Omental fat pad (tissue), 4 donors: ENCODE data around the gene WDR70. TPM values are rescaled to one million over a fixed set of nuclear protein-coding genes. Genes with fewer than 3 reads are reported as not detected.
"Not testable (repeated sequence)": the region's sequence is repeated elsewhere in the genome, so short reads cannot be mapped to it uniquely, and the experiment has no call there.

ENCODE experiments used
- ATAC-seq: fragments of 150-250 bp; one replicate; pipeline ENCODE4 v1.9.1; 2016; ENCODE audit warnings: mild to moderate bottlenecking, moderate library complexity; ENCODE audit not compliant: low FRiP score
- DNase-seq: peaks from one replicate; pipeline ENCODE4 v3.0.0-alpha.2; 2019; ENCODE audit warnings: low spot score
- total RNA-seq, 4 donors: library from RNA; depleted of rRNA; stranded (reverse); fragments of >200 nt; gene quantifications; one replicate each; pipeline ENCODE4 v1.1.0, GENCODE V29; 2016
- TF ChIP-seq, protein P1 (sequence below), 3 donors: fragments of 450-650 bp; IDR thresholded peaks; one replicate each; pipeline ENCODE4 v1.5.1; 2016 to 2017; ENCODE audit warnings: antibody characterized with exemption in 3 of 3, mild to moderate bottlenecking in 3 of 3, moderate library complexity in 2 of 3

WDR70 gene
- total RNA-seq, 4 donors from 2014 or later = 17.4 to 37.7 (median 24.0) TPM

DNA sequence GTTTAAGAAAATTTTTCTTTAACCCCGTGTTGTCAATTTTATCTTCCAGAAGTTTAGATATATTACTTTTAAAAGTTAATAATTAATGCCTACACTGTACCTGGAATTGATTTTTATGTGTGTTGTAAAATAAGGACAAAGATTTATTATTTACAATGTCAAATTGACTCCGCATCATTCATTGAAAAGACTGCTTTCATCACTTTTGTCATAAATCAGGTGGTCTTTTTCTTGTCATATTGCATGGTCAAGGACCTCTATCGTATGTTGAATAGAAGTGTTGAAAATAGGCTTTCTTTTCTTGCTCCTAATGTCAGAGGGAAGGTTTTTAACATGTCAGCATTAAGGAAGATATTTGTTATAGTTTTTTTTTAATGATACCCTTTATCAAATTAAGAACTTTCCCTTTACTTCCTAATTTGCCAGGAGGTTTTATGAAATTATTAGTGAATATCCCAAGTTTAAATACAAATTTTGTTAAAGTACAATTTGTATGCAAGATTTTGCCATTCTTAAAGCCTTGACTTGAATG, 92.6 kb downstream of the WDR70 start:
- TF ChIP-seq, protein P1, sequence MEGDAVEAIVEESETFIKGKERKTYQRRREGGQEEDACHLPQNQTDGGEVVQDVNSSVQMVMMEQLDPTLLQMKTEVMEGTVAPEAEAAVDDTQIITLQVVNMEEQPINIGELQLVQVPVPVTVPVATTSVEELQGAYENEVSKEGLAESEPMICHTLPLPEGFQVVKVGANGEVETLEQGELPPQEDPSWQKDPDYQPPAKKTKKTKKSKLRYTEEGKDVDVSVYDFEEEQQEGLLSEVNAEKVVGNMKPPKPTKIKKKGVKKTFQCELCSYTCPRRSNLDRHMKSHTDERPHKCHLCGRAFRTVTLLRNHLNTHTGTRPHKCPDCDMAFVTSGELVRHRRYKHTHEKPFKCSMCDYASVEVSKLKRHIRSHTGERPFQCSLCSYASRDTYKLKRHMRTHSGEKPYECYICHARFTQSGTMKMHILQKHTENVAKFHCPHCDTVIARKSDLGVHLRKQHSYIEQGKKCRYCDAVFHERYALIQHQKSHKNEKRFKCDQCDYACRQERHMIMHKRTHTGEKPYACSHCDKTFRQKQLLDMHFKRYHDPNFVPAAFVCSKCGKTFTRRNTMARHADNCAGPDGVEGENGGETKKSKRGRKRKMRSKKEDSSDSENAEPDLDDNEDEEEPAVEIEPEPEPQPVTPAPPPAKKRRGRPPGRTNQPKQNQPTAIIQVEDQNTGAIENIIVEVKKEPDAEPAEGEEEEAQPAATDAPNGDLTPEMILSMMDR (IDR thresholded peaks at IDR 0.05) = no peak
- ATAC-seq = no peak
- DNase-seq = no peak

DNA sequence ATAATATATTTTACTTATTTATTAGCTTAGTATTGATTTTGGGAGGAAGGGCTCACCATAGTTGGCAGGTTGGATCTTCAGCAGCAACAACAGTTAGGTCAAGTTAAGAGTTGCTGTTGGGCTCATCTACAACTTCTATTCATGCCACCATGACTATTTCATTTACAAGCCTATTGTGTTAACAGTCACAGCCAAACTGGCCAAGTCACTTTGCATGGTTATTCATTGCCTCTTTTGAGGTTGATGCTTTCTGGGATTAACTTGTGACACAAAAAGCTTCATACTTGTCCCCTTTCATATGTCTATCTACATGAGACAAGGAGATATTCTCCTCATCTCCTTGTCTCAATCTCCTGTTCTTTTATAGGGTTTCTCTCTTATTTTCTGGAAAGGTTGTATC, 98.3 kb downstream of the WDR70 start:
- no peak for DNase-seq
- no peak for ATAC-seq
- TF ChIP-seq, protein P1 (IDR thresholded peaks at IDR 0.05) = no peak

DNA sequence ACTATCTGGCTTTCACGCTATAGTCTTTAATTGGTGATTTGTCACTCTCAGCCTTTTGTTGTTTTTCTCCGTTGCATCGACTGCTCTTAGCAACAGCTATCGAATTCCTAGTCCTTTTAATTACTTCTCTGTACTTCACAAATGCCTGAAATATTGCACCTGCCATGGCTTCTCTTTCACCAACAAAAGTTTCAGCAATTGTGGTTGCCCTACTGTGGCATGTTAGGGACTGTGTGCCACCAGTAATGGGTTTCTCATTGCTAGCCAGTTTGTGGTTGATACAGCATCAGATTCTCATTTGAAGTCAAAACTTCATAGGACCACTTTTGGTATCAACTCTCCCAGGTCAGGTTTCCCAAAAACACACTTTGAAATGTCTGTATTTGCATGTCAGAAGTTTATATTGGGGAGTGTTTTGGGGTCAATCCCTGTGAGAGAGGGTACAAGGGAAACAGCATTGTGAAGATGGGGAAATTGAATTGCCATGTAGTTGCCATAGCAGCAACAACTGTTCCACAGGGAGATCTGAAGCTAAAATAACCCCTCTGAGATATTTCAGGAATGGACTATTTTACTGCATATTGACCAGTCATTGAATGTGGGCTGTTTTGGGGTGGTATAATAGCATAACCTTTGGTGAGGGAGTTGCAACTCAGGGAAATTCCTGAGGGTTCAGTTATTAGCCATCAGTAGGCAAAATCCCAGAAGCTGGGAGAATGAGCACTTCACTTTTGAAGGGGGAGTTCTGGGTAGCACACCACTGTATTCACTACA, 99.2 kb downstream of the WDR70 start:
- TF ChIP-seq, protein P1 (IDR thresholded peaks at IDR 0.05) = no peak
- no peak for ATAC-seq

DNA sequence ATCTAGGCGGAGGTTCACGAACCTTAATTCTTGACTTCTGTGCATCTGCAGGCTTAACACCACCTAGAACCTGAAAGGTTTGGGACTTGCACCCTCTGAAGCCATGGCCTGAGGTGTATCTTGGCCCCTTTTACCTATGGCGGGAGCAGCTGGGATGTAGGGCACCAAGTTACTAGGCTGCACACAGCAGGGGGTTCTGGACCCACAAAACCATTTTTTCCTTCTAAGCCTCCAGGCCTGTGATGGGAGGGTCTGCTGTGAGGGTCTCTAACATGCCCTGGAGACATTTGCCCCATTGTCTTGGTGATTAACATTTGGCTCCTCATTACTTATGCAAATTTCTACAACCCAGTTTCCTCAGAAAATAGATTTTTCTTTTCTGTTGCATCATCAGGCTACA, 102.3 kb downstream of the WDR70 start:
- ATAC-seq, DNase-seq: not testable (repeated sequence)

More for the DNA sequence above, 99.2 kb downstream of the WDR70 start:
- DNase-seq = no peak

DNA sequence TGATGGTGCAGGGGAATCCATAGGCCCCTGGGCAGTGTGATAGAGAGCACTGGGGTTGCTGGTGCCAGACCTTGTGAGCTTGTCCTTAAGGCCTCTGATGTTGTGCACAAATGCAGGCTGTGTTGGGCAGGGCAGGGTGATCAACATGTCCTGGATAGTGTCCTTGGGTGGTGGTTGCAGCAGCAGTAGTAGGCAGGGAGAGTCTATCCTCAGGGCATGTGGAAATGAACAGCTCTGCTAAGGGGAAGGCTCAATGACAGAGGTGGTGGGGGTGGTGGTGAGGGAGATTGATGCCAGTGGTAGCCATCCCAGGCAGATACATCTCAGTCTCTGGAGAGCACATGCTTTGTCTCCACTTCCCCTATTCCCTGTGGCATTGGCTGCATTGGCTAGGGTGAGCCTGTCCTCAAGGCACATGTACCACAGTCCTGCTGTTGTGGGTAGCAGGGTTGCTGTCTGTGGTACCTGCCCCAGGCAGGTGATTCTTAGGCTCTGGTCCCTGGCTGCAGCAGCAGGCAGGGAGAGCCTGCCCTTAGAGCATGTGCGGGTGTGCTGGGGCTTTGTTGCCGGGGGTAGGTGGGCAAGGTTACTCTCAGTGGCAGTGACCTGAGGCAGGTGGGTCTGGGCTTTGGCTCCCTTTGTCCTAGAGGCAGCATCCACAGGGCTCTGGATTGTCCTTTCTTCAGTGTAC, 111.1 kb downstream of the WDR70 start:
- no peak for ATAC-seq
- TF ChIP-seq, protein P1 (IDR thresholded peaks at IDR 0.05) = no peak
- no peak for DNase-seq

DNA sequence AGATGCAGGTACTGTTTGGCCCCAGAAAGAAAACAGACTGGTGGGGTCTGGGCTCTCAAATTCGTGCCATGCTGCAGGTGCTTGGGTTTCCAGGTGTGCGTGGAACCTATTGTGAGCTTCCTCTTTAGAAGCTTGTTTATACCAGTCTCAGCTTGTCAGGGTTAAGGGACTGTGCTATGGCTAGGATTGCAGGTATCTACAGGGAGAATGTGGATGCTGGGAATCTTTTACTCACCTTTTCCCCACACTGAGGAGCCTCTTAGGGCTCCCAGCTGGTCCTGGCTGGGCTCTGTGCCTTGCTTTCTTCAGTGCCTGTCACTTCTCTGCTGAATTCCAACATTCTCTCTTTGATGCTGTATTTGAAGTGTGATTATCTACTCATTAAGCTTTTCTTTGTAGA, 111.8 kb downstream of the WDR70 start:
- TF ChIP-seq, protein P1 (IDR thresholded peaks at IDR 0.05) = no peak
- ATAC-seq = no peak
- DNase-seq = no peak

DNA sequence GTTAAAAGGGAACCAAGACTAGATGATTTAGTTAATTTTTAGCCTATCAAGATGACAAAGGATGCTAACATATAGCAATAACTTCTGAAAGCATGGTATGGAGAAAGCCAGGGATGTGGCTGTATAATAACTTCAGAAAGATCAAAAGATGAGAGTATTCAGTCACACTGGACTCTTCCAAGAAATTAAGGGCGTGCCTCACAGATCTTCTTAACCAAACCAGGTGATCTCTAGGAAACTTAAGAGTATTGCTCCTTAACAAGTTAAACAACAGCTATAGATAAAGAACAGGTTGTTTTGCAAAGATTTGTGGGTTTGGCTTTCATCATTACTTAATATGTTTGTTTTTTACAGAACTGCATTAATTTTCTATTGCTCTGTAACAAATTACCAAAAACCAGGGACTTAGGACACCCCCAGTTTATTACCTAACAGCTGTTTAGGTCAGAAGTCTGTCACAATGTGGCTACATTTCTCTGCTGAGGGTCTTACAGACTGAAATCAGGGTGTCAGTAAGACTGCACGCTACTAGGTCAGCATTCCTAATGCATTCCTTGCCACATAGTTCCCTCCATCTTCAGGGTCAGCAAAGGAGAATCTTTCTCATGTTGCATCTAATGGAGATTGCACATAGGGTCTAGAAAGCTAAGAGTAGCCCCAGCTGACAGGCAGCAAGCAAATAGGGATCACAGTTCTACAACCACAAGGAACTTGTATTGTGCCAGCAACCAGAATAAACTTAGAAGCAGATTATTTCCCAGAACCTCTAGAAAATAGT, 113.8 kb downstream of the WDR70 start:
- TF ChIP-seq, protein P1 (IDR thresholded peaks at IDR 0.05) = no peak
- no peak for ATAC-seq
- no peak for DNase-seq
